SW 1271 (cell line): ENCODE results near the gene SLC44A5.

Source experiments
- DNase-seq, 2 experiments: peaks; one replicate each; lab custom pipeline; 2025; lab: John Stamatoyannopoulos, UW

SLC44A5 gene

DNA sequence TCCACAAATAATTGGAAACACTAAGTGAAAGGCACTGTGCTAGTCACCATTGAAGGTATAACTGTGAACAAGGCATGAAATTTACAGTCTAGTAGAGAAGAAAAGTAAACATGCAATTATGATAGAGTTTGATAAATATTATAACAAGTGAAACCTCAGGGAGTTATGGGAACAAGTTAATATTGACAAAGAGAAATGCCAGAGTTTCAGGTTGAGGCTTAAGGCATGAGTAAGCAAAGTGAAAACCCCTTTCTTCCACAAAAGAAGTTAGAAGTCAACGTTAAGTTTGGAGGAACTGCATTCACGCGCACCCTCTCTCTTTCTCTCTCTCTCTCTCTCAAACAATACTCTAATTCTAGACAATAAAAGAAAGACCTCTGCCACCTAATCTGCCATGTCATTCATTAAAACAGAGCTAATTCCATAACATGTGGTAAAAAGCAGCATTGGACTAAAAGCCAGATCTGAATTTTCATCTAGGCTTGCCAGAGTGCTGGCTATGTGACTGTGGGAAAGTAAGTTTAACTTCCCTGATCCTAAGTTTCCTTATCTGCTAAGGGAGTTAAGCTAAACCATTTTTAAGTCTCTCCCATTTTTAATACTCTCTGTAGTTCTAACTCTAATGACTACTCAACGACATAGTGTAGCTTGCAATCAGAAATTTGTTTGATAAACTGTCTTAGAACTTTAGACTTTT, 22.0 kb downstream of the SLC44A5 start:
- no peak for DNase-seq

GRCh38 chr1:75587692-75588091, 23.2 kb downstream of the SLC44A5 start:
- no peak for DNase-seq

GRCh38 chr1:75583282-75583681, 27.6 kb downstream of the SLC44A5 start:
- no peak for DNase-seq

GRCh38 chr1:75582725-75583261, 28.1 kb downstream of the SLC44A5 start:
- no peak for DNase-seq

- no peak for DNase-seq
Observed at GRCh38 chr1:75579046-75579445, 31.9 kb downstream of the SLC44A5 start.

GRCh38 chr1:75575837-75576236, 35.1 kb downstream of the SLC44A5 start:
- no peak for DNase-seq

GRCh38 chr1:75567191-75567590, 43.7 kb downstream of the SLC44A5 start:
- DNase-seq, result no peak

DNA sequence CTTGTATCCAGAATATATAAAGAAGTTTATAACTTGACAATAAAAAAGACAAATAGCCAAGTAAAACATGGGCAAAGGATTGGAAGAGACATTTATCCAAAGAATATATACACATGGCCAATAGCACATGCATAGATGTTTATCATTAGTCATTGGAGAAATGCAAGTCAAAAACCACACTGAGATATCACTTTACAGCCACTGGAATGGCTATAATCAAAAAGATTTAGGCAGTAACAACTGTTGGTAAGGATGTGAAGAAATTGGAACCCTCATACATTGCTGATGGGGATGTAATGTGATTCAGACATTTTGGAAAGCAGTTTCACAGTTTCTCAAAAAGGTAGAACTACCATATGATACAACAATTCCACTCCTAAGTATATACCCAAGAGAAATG, 51.1 kb downstream of the SLC44A5 start:
- no peak for DNase-seq

- DNase-seq, result no peak
Observed at GRCh38 chr1:75559136-75559535, 51.8 kb downstream of the SLC44A5 start.

DNA sequence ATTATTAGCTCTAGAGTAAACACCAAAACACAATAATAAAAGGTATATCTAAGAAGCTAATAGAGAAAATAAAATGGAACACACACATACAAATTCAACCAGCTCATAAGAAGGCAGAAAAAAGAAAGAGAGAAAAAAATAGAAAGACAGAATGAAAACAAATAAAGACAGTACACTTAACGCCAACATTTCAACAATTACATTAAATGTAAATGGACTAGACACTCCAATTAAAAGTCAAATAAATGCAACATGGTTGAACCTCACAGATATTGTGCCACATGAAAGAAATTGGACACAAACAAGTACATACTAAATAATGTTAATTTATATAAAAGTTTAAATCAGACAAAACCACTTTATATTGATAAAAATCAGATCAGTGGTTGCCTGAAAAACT, 56.0 kb downstream of the SLC44A5 start:
- DNase-seq, result no peak

GRCh38 chr1:75554181-75554580, 56.7 kb downstream of the SLC44A5 start:
- DNase-seq, result no peak

DNA sequence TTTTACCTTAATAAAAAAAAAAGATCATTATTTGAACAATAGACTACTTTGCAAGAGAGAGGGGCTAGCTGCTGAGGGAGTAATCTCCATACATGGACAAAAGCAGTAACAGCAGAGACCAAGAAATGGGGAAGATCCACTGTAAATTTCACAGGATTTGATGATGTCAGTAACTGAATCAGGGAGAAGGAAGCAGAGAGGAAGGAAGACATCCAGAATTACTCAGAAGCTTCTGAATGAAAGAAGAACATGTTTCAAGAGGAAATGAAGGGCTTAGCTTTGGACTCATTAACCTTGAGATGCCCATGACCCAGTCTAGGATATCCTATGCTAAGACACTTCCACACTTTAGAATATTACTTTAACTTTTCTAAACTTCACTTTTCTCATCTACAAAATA, 60.4 kb downstream of the SLC44A5 start:
- DNase-seq, result no peak

- no peak for DNase-seq
Observed at GRCh38 chr1:75548721-75549480, 62.0 kb downstream of the SLC44A5 start.

DNA sequence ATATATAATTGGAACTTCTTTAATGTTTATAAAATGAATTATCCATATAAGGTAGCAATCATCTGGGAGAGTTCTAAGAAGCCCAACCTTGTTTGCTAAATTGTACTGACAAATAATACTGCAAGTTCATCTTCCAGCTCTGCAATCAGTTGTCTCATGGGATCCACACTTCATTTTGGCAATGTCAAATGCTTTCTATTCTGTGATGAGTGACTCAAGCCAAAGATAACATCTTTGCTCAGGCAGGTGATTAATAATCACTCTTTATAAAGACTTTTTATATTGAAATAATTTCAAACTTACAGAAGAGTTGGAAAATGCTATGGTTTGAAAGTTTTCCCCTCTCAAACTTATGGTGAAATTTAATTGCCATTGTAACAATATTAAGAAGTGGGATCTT, 67.2 kb downstream of the SLC44A5 start:
- no peak for DNase-seq

DNA sequence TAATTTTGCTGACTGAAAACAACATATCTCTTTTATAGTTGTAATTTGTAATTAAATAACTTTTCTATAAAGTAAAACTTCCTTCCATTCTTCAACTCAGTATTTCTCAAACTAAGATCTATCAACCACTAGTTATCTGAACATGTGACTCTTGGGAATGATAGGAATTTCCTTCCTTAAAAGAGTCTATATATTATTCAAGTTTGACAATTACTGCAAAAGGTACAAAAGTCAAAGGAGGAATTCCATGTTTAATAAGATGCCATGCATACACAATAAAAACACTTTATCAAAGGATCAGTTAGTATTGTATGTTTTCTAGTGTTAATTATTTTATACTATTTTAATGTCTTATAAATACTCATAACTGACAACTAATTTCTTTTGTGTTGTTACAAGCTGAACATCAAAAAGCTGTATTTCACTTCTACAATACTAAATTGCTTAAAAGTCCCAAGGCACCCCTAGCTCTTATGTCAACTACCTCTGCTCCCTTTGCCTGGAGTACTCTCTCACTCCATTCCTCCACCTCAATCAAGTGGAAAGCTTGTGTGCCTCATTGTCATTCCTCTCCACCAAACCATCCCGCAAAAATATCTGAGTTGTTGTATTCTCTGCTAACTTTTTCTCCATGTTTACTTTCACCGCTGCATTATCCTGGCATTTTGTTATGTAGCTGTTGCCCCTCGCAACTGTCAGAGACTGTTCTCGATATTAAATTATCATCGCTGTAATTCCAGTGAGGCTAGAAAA, 67.9 kb downstream of the SLC44A5 start:
- peak in 1 of 2 experiments; percentile 2 for DNase-seq

DNA sequence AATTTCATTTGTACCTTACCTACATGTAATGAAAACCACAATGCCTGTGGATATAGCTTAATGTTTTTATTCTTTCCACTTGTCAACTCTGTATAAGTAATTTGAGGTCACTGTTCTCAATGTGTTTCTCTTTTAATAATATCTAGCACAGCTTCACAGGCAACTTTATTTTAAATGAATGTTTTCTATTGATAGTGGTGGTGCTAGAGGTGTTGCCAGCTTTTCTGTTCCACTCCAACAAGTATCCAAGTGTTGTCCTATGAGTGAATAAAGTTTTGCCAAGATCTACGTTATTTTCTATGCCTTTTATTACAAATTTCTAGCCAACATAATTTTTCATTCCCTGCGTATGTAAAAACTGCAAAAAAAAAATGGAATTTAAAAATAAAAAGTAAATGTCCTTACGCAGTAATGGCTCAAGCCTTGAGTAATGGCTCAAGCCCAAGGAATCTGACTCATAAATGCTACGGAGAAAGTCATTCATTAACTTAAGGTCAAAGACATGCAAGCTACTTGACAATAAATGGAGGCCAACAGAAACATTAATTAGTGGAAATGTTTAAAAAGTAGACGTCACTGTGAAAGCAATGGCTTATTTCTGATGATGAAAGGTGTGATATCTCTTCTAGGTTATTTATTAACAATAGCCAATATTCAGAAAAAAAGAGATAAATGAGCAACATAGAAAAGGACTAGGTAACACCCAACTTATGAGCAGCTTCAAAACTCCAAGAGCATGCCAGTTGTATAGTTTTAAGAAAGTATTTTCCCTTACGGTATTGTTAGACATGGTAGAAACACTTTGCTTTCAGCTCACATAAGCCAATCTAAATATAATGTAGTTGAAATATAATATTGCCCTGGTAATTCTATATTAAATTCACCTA, 71.4 kb downstream of the SLC44A5 start:
- DNase-seq, result no peak

GRCh38 chr1:75533085-75533484, 77.8 kb downstream of the SLC44A5 start:
- DNase-seq, result no peak

- DNase-seq, result no peak
Observed at GRCh38 chr1:75531570-75531969, 79.3 kb downstream of the SLC44A5 start.

DNA sequence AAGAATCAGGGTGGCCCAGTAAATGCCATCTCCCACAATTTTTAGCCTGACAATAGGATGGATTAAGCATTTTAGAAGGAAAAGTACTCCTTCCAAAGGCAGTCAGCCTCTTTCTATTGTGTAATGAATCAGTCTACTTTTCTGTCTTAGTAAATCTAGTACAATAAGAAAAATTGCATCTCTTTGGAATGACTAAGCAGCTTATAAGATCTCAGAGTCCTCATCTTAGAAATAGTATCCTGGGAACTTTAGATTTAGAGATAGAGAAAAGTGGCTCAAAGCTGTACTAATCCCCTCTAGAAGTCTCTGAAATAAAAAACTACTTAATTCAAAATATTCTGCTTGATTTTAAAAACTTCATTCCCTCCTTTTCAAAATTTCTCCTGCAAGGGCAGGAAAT, 81.4 kb downstream of the SLC44A5 start:
- no peak for DNase-seq

- DNase-seq, result no peak
Observed at GRCh38 chr1:75528001-75528400, 82.9 kb downstream of the SLC44A5 start.

DNA sequence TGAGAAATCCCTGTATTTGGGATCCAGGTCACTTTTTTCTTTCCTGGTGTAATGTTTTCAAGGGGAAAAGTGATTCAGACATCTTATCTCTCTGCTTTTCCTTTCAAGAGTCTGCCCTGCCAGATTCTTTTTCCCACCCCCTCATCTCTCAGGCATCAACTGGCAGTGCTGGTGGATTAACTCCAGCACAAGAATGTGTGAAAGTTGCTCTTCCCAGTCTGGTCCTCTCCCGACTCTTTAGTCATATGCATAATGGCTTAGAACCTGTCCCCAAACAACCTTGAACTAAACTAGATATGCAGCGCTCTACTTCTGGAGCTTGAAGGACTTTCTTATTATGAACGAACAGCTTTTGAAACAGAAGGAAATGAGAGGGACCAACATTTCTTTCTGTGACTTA, 88.5 kb downstream of the SLC44A5 start:
- DNase-seq, result no peak

GRCh38 chr1:75521658-75522057, 89.3 kb downstream of the SLC44A5 start:
- DNase-seq, result no peak
